Stimulated activated CD8-positive, alpha-beta memory T cell treated with anti-CD3 and anti-CD28 coated beads, Interleukin-4, amount 100 ng/mL, for 4 hours (primary cell): Measurements from ENCODE around the gene UGCG.

Source experiments
- DNase-seq, 2 donors: peaks; one replicate each; pipeline ENCODE4 v3.0.0-alpha.2; 2020; ENCODE audit warnings: low read depth in 2 of 2, low spot score in 1 of 2

Gene UGCG

DNA sequence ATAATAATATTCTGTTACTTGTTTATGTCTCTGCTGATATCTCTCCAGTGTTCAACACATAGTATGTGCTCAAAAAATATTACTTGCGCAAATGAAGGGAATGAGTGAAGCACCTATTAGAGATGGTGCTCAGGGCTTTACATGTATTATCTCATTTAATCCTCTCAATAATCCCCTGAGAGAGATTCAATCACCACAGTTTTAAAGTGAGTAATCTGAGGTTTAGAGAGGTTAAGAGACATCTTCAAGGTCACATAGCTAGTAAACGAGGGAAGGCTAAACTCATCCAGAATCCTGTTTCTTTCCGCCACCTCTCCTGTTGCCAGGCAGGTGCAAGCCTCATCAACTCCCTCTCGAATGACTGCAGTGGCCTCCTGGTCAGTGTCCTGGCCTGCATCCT is 82.0 kb downstream of the UGCG start:
- DNase-seq: no peak

GRCh38 chr9:111979561-111979960 is 82.9 kb downstream of the UGCG start:
- DNase-seq: no peak

DNA sequence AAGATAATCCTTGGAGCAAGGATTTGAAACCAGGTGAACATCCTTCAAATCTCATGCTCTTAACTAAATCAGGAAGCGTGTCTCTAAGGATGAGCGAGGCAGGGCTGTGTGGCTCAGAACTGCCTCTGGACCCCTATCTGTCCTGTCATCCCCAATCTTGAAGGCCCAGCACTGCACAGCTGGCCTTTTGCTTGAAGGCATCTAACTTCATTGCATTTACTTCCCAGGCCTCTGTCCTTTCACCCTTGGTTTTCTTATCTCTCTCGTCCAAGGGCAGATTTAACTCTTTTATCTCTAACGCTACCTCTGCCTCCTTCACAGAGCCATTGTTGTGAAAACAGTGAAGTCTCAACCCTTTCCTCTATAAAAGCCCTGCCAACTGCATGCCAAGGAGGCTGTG is 83.8 kb downstream of the UGCG start:
- DNase-seq: no peak

GRCh38 chr9:111983484-111983908 is 86.9 kb downstream of the UGCG start:
- no peak for DNase-seq

GRCh38 chr9:111984086-111984802 is 87.6 kb downstream of the UGCG start:
- DNase-seq: no peak
